Stimulated activated CD8-positive, alpha-beta memory T cell treated with anti-CD3 and anti-CD28 coated beads, Interleukin-15, amount 100 ng/mL, for 48 hours (primary cell): ENCODE results near the gene KCNK13.
"Not testable (repeated sequence)": the region's sequence is repeated elsewhere in the genome, so short reads cannot be mapped to it uniquely, and the experiment has no call there.

Source experiments
- DNase-seq, 2 donors: peaks; one replicate each; pipeline ENCODE4 v3.0.0-alpha.2; 2020; ENCODE audit warnings: low read depth in 2 of 2

KCNK13 gene

GRCh38 chr14:90060965-90061684 is 669 bp upstream of the KCNK13 start:
- no peak for DNase-seq

DNA sequence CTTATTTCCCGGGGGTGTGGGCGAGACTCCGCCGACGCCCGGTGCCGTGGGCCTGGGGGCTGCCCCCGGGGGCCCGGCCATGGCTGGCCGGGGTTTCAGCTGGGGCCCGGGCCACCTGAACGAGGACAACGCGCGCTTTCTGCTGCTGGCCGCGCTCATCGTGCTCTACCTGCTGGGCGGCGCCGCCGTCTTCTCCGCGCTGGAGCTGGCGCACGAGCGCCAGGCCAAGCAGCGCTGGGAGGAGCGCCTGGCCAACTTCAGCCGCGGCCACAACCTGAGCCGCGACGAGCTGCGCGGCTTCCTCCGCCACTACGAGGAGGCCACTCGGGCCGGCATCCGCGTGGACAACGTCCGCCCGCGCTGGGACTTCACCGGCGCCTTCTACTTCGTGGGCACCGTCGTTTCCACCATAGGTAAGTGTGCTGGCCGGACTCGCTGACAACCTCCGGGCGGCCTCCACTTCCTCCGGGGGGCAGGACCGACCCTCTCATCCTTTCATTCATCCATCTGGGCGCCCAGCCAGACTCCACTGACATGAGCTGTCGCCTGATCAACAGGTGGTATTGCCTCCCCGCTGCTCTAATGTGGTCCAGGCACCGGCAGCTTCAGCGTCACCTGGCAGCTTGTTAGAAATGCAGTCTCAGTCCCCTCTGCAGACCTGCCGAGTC is 467 bp downstream of the KCNK13 start:
- no peak for DNase-seq

DNA sequence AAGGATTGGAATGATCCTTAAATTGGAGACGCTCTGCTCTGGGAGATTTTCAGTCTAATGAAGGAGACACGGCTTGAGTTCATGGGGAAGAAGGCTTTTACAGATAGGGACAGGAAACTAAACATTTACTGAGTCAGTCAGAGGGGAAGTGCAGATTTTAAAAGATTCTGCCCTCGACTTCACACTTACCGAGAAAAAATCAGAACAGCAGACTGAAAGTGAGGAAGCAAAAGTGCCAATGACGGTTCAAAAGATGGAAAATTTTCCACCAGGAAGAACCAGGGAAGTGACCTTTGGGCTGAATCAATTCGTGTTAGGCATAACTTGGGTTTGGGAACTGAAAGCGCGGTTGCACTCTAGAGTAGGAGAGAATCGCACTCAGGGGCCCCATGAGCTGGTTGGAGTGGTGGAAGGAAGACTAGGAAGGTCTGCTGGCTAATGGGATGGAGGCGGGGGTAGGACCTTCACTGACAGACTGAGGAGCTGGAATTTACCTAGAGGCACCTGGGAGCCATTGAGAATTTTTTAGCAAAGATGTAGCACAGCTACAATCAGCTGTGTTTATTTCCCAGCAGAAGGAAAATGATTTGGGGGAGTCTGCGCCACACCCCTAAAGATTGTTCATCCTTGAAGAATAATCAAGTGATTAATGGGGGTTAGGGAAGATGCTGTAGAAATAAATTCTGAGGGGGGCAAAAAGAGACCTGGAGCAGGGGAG is 1.2 kb downstream of the KCNK13 start:
- DNase-seq, result no peak

GRCh38 chr14:90072350-90072749 is 10.6 kb downstream of the KCNK13 start:
- DNase-seq, result no peak

DNA sequence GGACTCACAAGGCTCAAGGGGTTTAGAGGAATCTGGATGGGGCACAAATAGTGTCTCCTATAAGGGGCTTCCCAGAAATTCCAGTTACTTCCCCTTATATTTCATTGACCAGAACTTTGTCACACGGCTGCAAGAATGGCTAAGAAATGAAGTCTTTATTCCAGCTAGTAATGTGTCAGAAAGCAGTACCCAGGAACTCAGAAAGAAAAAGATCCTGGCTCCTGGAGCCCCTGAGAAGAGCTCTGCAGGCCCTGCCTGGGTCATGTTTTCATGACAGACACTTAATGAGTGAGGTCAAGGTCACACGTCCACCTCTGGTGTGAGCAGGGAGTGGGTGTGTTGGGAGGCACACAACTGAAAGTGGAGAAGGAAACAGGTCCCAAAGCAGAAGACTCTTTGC is 17.8 kb downstream of the KCNK13 start:
- DNase-seq, result no peak

- DNase-seq, result no peak
These were observed 25.6 kb downstream of the KCNK13 start for GRCh38 chr14:90087433-90087832.

- no peak for DNase-seq
These were observed 26.4 kb downstream of the KCNK13 start for GRCh38 chr14:90088176-90088575.

DNA sequence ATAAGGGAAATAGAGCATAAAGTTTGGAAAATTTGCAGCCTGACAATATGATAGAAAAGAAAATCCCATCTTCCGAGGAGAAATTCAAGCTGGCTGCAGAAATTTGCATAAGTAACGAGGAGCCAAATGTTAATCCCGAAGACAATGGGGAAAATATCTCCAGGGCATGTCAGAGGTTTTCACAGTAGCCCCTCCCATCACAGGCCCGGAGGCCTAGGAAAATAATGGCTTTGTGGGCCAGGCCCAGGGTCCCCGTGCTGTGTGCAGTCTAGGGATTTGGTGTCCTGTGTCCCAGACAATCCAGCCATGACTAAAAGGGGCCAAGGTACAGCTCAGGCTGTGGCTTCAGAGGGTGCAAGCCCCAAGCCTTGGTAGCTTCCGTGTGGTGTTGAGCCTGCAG is 27.7 kb downstream of the KCNK13 start:
- not testable (repeated sequence) for DNase-seq

DNA sequence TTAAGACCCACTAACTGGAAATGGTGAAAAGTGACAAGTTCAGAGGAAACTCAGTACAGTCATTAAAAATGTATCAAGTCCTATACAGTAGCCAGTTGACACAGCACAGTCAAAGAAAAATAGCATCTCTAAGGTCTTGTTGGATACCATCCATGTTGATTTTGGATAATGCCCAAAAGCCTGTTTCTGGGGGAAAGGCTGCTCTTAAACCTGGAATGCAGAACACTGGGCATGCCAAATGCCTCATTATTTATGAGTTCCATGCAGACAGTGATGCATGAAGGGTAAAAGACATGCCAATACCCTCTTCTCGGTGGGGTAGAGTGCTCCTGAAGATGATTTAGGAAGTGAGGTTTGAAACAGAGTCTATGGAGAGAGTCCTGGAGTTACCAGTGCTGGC is 29.6 kb downstream of the KCNK13 start:
- DNase-seq, result no peak

GRCh38 chr14:90093942-90094595 is 32.3 kb downstream of the KCNK13 start:
- no peak for DNase-seq

GRCh38 chr14:90095096-90095495 is 33.3 kb downstream of the KCNK13 start:
- no peak for DNase-seq

DNA sequence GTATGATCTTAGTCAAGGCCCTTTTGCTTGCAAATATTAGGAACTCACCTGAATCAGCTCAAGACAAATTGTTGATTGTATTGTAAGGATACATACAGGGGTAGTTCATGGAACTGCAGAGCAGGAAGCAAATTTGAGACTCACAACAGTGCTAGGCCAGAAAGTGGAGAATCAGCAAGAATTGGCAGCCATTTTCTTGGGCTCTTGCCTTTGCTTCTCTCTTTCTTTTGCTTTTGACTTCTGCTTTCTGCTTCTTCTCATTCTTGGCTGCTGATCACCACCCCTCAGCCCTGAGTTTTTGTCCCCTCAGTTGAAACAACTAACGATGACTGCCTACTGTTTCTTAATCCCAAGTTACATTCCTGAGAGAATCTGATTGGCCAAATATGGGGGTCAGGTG is 34.8 kb downstream of the KCNK13 start:
- no peak for DNase-seq

DNA sequence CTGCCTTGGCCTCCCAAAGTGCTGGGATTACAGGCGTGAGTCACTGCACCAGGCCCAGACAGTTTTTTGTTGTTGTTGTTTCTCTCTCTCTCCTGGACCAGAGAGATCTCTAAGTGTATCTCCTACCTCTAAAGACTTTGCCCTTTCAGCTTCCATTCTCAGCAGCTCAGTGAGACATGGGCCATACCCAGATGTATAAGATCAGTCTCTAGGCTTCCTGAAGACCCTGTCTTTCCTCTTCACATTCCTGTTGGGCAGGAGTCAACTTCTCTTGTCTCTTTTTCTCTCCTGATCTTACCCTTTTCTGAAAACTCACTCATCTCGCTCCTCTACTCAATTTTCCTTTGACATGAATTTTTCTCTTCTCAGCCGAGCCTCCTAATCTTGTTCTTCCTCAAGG is 42.0 kb downstream of the KCNK13 start:
- no peak for DNase-seq

- DNase-seq, result no peak
These were observed 44.0 kb downstream of the KCNK13 start for GRCh38 chr14:90105756-90106155.

DNA sequence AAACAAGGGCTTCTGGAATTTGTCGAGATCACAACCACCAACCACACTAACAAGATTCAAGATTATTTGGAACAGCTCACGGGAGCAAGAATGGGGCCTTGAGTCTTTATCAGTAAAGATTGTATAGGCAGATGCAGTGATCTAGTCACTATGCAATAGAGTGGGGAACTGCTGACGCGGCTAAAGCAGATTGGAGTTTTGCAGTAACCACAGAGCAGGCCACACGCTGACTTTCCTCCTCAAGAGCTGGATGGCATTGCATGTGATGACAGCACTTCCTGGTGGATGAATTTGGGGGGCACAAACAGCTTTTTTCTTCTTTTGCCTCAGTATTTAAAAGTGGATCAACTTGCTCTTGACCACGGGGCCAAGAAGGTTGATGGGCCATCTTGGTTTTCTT is 46.0 kb downstream of the KCNK13 start:
- no peak for DNase-seq

DNA sequence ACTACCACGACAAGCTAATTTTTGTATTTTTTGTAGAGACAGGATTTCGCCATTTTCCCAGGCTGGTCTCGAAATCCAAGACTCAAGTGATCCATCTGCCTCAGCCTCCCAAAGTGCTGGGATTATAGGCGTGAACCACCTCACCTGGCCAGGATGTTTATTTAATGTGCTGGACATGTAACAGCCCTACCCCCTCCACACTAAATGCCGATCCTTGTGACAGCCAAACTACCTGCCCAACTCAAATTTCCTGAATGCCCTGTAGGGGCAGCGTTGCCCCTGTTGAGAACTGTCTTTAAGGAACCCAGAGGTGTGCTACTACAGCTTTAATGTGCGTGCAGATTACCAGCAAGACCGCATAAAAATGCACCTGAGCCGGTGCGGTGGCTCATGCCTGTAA is 48.1 kb downstream of the KCNK13 start:
- DNase-seq, result no peak

DNA sequence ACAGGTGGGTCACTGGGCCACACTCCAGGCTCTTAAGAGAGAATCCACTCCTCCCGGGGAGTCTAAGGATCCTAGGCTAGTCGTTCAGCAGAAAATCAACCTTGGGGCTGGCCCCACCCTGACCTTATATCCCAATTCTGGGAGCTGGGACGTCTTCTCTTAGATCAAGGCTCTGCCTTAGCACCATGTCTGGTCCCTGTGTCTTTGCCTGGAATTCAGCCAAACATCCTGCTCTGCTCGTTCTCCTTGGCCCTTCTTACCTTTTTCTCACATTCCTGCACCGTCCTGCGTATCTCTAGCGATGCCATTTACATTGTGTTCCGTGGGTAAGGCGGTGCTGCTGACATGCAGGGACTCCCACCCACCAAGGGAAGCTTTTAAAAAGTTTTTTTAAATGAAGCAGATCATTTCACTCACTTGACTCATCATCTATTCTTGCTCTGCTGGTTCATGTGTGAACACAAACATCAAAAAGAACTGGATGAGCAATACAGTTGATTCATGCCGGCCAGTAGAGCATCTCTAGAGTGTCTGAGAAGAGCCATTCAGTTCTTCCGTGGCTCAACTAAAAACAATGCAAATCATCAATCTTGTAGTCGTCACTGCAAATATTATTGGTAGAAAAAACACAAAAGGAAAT is 50.2 kb downstream of the KCNK13 start:
- DNase-seq, result no peak

DNA sequence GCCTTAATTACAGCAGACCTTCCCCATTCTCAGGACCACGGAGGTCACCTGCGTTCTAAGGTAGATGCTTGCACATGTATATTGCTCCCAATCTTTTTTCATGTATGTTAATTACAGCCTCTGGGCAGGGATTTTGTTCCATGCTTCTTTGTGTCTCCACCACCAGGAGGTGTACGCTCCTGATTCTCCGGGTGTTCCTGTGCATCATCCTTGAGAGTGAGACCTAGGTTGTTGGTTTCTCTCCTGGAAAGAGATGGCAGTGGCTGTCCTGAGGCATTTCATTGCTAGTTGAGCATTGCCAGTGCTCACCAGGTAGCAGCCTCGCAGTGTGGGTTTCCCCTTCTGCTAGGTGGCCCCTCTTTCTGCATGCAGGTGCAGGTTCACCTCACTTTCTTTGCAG is 52.8 kb downstream of the KCNK13 start:
- DNase-seq, result no peak

- no peak for DNase-seq
These were observed 54.0 kb downstream of the KCNK13 start for GRCh38 chr14:90115780-90116179.

DNA sequence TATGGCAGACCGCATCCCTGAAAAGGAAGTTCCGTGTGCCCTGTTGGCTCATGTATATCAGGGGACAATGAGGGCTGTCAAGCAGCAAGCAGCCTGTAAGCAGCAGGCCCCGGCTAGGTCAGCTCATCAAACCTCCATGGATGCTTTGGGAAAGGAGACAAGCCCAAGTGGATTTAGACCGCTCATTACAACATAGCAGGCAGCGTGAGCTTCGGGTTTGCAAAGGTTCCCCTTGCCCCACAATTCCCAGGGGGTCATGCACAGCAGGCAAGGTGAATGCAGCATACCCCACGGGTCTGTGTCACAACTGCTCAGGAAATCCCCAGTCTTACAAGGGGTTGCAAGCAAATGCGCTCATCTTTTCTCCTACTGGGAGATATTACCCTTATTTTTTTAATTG is 54.6 kb downstream of the KCNK13 start:
- no peak for DNase-seq

DNA sequence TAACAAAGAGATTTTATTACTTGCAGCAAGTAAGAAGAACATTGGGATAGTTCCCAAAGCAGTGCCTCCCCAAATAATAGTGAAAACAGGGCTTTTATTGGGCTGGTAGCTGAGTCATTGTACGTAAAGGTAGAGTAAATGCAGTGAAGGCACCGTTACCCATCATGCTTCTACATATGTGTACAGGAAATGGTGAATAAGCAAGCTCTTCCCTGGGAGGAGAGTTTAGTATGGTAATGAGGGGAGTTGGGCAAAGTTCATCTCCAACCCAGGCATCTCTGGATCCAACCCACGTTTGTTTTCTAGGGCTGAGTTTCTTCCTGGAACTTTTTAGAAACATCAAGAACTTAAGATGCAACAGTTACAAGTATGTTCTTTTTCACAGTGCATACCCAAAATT is 56.2 kb downstream of the KCNK13 start:
- no peak for DNase-seq

GRCh38 chr14:90126260-90126659 is 64.5 kb downstream of the KCNK13 start:
- no peak for DNase-seq
